GM18505 (cell line): ENCODE results near the gene PNMA8B.

ENCODE experiments used
- ATAC-seq: cut with Tn5 transposase; IDR thresholded peaks from one replicate; pipeline ENCODE4 v1.9.1; 2021; ENCODE audit not compliant: unreplicated experiment
- POLR2A ChIP-seq: IDR thresholded peaks from 4 replicates; pipeline ENCODE4 v1.6.1; 2011; ENCODE audit warnings: borderline replicate concordance; ENCODE audit not compliant: insufficient read depth, insufficient read length; ENCODE audit errors: extremely low read depth

The PNMA8B gene

DNA sequence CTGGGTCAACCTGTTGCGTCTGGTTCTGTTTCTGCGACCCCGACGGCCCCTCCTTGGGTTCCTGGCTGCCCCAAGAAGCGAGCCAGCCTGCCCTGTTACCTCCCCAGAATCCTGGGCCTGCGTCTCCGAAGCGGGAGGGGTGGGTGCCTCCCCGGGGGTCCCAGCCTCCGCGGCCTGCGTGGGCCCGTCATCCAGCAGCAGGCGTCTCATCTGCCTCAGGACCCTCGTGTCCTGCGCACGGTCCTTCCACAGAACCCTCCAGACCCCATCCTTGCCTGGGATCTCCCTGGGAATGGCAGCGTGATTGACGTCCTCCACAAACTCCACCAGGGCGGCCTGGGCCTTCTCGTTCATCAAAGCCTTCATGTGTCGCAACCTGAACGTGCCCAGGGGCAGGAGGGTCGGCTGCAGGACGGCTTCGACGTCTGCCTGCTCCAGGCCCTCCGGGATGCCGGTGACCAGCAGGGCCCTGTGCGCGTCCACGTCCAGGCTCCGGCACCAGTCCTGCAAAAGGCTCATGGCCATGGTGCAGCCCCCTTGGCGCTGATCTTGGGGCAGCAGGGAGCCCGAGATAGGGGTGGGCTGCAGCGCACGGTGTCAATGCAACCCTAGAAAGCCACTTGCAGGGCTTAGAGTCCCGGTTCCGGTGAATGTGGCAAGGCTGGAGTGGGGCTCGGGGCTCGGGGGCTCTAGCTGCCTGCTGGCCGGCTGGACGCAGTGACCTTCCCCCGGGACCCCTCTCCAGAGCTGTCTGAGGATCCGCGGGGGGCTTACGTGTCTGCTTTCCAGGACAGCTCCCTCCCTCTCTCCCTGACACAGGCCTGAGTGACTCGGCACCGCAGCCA lies 504 bp downstream of the PNMA8B start:
- no peak for TF ChIP-seq POLR2A
- no peak for ATAC-seq

GRCh38 chr19:46494146-46494940 lies 1.3 kb downstream of the PNMA8B start:
- no peak for TF ChIP-seq POLR2A
- ATAC-seq, result no peak

- no peak for ATAC-seq
- TF ChIP-seq POLR2A, result no peak
Observed at GRCh38 chr19:46493236-46494145, 2.2 kb downstream of the PNMA8B start.

DNA sequence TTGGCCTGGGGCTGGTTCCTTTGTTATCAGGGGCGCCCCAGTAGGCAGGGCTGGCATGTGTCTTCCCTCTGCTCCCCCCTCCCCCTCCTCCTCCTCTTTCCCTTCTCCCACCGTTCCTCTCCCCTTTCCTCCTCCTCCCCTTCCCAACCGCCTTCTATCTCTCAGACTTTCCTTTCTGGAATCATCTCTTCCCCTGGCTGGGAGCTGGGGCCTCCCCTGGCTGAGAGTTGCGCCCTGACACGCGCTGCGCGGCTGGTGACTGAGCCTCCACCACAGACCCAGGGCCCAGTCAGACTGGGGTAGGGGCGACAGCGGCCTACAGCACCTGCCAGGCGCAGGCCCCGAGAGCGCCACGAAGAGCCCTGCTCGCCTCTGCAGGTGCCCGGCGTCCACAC lies 2.8 kb downstream of the PNMA8B start:
- TF ChIP-seq POLR2A, result no peak
- ATAC-seq, result no peak

- ATAC-seq, result no peak
- no peak for TF ChIP-seq POLR2A
Observed at GRCh38 chr19:46491975-46492682, 3.5 kb downstream of the PNMA8B start.

DNA sequence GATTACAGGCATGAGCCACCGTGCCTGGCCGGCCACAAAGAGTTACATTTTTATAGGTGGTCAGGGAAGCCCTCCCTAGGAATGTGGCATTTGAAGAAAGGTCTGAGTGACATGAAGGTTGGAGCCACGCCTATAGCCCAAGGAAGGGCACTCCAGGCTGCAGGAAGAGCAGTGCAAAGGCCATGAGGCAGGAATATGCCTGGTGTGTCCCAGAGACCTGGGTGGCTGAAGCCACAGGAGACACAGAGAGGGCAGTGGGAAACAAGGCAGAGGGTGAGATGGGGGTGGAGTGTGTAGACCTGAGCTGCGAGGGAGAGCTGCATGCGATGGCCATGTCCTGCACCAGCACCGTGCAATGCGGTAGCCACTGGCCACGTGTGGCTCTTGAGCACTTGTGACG lies 4.9 kb downstream of the PNMA8B start:
- ATAC-seq, result no peak
- TF ChIP-seq POLR2A, result no peak

DNA sequence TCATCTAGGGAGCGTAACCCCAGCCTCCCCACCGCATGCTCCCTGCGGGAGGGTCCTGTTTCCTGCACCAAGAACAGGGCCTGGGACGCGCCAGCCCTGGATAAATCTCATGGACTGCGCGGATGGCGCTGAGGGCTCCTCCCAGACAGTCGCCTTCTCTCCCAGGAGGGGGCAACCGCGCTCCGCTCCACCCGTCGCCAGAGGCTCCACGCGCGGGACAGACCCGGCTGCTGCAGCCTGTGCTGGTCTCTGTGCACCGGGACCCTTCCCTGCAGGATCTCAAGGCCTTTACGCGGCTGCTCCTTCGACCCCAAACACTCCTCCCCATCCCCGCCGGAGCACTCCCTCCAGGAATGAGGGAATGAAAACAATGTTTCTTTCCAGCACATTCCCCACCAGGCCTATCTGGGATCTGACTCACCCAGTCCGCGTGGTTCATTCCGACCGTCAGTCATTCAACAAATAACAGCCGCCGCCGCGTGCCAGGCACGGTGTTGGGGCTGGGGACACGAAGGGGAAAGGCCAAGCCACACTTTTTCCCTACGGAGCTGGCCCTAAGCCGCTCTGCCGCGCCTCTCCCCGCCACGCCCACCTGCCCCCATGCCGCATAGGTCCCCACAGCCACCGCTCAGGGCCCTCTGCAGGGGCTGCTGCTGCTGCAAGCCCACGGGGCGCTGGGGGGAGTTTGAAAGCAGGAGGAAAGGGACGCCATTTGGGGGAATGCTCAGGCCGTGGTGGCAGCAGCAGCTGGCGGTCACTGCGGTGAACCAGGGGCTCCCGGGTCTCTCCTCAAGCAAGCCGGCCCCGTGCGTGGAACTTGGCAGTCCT lies 6.0 kb downstream of the PNMA8B start:
- TF ChIP-seq POLR2A, result no peak
- no peak for ATAC-seq

- no peak for TF ChIP-seq POLR2A
- ATAC-seq, result no peak
Observed at GRCh38 chr19:46488551-46488950, 7.1 kb downstream of the PNMA8B start.

- ATAC-seq, result no peak
Observed at GRCh38 chr19:46487802-46488445, 7.7 kb downstream of the PNMA8B start.

GRCh38 chr19:46487178-46487801 lies 8.4 kb downstream of the PNMA8B start:
- TF ChIP-seq POLR2A, result no peak
- no peak for ATAC-seq

More at GRCh38 chr19:46487802-46488445, 7.7 kb downstream of the PNMA8B start:
- TF ChIP-seq POLR2A, result no peak

GRCh38 chr19:46486358-46486757 lies 9.3 kb downstream of the PNMA8B start:
- no peak for TF ChIP-seq POLR2A
- ATAC-seq, result no peak
